ENCODE data around the gene BRD7. TPM values are rescaled to one million over a fixed set of nuclear protein-coding genes. Genes with fewer than 3 reads are reported as not detected.

The BRD7 gene
- polyA plus RNA-seq, 2 of the 4 experiments (the other 2 are of a cell fraction), result 60.4 to 94.5 TPM

GRCh38 chr16:50301626-50302471 lies 66.9 kb downstream of the BRD7 start:
- Histone ChIP-seq H3K9me3 (no peaks in the 10 kb centered on the region), H3K4me3 (no peak overlapping the region), H3K27ac (peak overlapping the region; percentile 58 to 84), H3K4me1 (peaks cover 24% of the 10 kb centered on the region), H3K4me2 (peak overlapping the region; percentile 52)
- WGBS (ENCODE audit: missing lambda C conversion rate), result 56% methylated on average over 17 of the region's 21 CpGs
- DNase-seq (ENCODE audit: low read depth in 1 of 2, low spot score in 1 of 2) (peak; percentile 33 to 47), FAIRE-seq (no peak), ATAC-seq (peak; percentile 66 to 81)
- POLR2A ChIA-PET, result no interaction called here
- TF ChIP-seq RARB (CRISPR knock-in tag; IDR thresholded peaks at IDR 0.05) (no peak), CEBPB (IDR thresholded peaks at IDR 0.05) (0 out of 4 replicates have a peak, but pooled peaks of 1 of the 2 experiments have one; percentile 19), JUNB (IDR thresholded peaks at IDR 0.05) (no peak), KDM1A (IDR thresholded peaks at IDR 0.05; ENCODE audit: low read depth) (no peak)
- CTCF ChIA-PET, result interaction anchor here (0.6 kb wide), 1 partner anchor 88 kb away, joined by 3 read pairs; no protein-coding TSS in a partner anchor

GRCh38 chr16:50300942-50301625 lies 67.7 kb downstream of the BRD7 start:
- POLR2A ChIA-PET, result no interaction called here
- WGBS (ENCODE audit: missing lambda C conversion rate), result 90% methylated on average over 21 of the region's 23 CpGs
- CTCF ChIA-PET, result interaction anchor here (0.5 kb wide), 1 partner anchor 356 kb away, joined by 3 read pairs; no protein-coding TSS in a partner anchor

GRCh38 chr16:50299508-50300105 lies 69.2 kb downstream of the BRD7 start:
- 93% methylated on average over 9 of the region's 12 CpGs for WGBS (ENCODE audit: missing lambda C conversion rate)
- Histone ChIP-seq H3K9me3 (no peaks in the 10 kb centered on the region), H3K4me2 (no peak overlapping the region), H3K27ac (no peak overlapping the region), H3K4me3 (no peak overlapping the region), H3K4me1 (peaks cover 24% of the 10 kb centered on the region)
- TF ChIP-seq HOXB5 (CRISPR knock-in tag; IDR thresholded peaks at IDR 0.05) (no peak), MYC (IDR thresholded peaks at IDR 0.05; ENCODE audit: borderline replicate concordance, low read length) (no peak), NFE2L2 (conservative IDR thresholded peaks at IDR 0.05; ENCODE audit: low read length) (no peak), HDAC2 (IDR thresholded peaks at IDR 0.05) (no peak), FOSL2 (IDR thresholded peaks at IDR 0.05) (no peak), FOSL2 (CRISPR knock-in tag; IDR thresholded peaks at IDR 0.05) (no peak), SREBF2 (IDR thresholded peaks at IDR 0.05) (no peak), POLR2AphosphoS2 (conservative IDR thresholded peaks at IDR 0.05; ENCODE audit: low read length) (no peak), RFX5 (IDR thresholded peaks at IDR 0.05) (no peak), EHMT2 (IDR thresholded peaks at IDR 0.05; ENCODE audit: low read depth) (no peak)
- TF ChIP-seq, protein P1, sequence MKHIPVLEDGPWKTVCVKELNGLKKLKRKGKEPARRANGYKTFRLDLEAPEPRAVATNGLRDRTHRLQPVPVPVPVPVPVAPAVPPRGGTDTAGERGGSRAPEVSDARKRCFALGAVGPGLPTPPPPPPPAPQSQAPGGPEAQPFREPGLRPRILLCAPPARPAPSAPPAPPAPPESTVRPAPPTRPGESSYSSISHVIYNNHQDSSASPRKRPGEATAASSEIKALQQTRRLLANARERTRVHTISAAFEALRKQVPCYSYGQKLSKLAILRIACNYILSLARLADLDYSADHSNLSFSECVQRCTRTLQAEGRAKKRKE (CRISPR knock-in tag; IDR thresholded peaks at IDR 0.05; ENCODE audit: low read depth), result no peak
- ATAC-seq (peak in 1 of 2 experiments; percentile 7; a peak in 1 of 6 replicates), DNase-seq (ENCODE audit: low read depth in 1 of 2, low spot score in 1 of 2) (no peak), FAIRE-seq (no peak)
- POLR2A ChIA-PET, result no interaction called here
- CTCF ChIA-PET, result interaction anchor here (0.7 to 0.9 kb wide), 2 partner anchors 17 to 27 kb away, joined by 3 read pairs; no protein-coding TSS in a partner anchor

More at GRCh38 chr16:50300942-50301625, 67.7 kb downstream of the BRD7 start:
- ATAC-seq, result 0 out of 6 replicates have a peak, but pooled peaks of 1 of the 2 experiments have one; percentile 5
- FAIRE-seq, result no peak
- H3K4me2 ChIP-seq, result peak overlapping the region; percentile 52
- no peak overlapping the region for H3K4me3 ChIP-seq
- H3K27ac ChIP-seq, result peak overlapping the region; percentile 58 to 84
- no peak for TF ChIP-seq RCOR1 (IDR thresholded peaks at IDR 0.05; ENCODE audit: low read depth, low read length)
- TF ChIP-seq ZFP36 (IDR thresholded peaks at IDR 0.05; ENCODE audit: borderline replicate concordance, partially characterized antibody), result peak; percentile 22
- H3K9me3 ChIP-seq, result no peaks in the 10 kb centered on the region
- DNase-seq (ENCODE audit: low read depth in 1 of 2, low spot score in 1 of 2), result no peak
- peaks cover 24% of the 10 kb centered on the region for H3K4me1 ChIP-seq

All from A549 (cell line).